Activated T-cell treated with anti-CD3 and anti-CD28 coated beads for 1 hour (primary cell): Measurements from ENCODE around the gene AHNAK2.

ENCODE experiments used
- DNase-seq: peaks from one replicate; pipeline ENCODE4 v3.0.0-alpha.2; 2020; ENCODE audit warnings: low read depth

Gene AHNAK2

GRCh38 chr14:104985675-104986486 is 7.7 kb upstream of the AHNAK2 start, which contains the start of gene CLBA1:
Gene CLBA1, plus strand, starts transcription at chr14:104985788. Its CDS starts 644 bp downstream, at chr14:104986432.
- DNase-seq, result peak; percentile 78

DNA sequence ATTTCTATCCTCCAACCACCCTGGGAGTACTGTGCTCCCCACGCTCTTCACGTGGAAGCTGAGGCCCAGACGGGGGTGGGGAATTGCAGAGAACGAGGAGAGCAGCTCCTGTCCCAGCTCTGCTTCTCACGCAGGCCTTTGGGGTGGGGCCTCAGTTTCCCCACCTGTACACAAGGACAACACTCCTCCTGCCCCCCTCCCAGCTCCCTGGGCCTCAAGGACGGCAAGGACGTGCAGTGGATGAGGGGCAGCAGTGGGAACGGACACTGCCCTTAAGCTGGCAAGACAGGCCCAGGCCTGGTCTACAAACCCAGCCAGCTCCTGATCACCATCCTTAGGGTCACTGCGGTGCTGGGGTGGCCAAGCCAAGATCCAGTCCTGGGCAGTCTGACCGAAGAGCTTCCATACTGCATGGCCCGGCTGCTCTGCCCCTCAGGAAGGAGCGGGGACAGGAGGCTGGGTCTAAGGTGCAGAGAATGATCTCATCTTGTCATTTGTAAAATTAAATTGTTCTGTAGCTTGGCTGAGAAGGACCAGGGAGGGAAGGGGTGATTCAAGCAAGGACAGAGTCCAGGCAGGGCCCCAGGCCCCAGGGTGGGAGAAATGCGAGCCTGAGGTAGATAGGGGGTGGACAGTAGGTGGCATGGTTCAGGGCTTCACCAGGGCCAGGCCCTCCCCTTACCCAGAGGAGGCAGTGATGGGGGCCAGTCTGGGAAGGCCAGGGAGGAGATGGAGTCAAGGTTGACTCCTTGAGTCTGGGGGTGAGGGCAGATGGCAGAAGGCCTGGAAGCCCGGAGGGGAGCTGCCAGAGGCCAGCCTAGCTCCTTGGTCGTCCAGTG is 6.1 kb upstream of the AHNAK2 start:
- no peak for DNase-seq

DNA sequence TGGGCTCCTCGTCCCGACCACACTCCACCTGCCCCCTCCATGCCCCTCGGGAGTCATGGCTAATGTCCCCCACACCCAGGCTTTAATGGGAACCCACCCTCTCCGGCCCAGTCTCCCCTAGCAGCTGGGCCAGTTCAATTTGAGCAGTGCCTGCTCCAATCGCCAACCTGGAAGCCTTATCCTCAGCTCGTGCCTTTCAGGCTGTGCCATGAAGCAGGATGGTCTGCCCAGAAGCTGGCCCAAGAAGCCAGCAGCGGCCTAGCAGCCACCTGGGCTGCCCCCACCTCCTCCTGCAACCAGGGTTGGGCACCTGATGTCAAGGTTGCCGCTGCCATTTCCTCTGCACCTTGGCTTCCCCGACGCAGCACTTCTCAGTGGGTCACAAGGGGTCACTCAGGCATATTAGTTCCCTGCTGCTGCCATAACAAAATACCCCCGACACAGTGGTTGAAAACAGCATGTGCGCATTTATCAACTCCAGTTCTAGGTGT is 5.1 kb upstream of the AHNAK2 start:
- no peak for DNase-seq

- no peak for DNase-seq
Measured at GRCh38 chr14:104982548-104983230, 4.5 kb upstream of the AHNAK2 start.

DNA sequence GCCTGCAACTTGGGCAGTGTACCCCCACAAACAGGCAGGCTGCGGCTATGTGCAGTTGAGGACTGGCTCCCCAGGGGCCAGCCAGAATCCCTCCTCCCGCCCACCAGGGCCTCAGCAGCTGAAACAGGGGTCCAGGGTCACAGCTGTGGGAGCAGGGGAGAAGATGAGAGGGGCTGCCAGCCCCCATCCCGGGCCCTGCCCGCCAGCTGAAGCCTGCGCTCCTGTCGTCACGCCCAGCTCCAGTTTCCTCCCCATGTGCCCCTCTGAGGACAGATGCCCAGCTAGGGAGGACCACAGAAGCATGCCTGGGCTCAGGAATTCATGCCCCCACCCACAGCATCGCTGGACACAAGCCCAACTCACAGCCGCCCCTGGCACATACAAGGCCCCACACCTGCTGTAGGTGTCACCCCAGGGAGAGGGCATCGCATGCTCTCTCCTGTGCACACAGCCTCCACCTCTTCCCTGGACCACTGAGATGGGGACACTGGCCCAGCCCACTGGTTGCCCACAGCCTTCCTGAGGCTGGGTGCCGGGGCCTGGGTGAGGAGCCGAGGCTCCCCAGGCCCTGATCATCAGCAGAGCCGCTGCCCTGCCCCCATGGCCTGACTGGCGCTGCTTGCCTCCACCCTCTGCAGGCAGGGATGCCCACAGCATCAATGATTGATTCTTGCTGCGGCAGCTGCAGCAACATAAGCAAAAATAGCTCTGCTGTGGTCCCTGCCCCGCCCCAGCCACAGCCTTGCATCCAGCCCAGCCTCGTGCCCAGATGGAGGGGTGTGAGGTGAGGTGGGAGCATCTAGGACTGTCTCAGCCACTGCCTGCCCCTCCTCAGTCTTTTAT is 3.7 kb upstream of the AHNAK2 start:
- no peak for DNase-seq

- no peak for DNase-seq
Measured at GRCh38 chr14:104980611-104981531, 2.7 kb upstream of the AHNAK2 start.

DNA sequence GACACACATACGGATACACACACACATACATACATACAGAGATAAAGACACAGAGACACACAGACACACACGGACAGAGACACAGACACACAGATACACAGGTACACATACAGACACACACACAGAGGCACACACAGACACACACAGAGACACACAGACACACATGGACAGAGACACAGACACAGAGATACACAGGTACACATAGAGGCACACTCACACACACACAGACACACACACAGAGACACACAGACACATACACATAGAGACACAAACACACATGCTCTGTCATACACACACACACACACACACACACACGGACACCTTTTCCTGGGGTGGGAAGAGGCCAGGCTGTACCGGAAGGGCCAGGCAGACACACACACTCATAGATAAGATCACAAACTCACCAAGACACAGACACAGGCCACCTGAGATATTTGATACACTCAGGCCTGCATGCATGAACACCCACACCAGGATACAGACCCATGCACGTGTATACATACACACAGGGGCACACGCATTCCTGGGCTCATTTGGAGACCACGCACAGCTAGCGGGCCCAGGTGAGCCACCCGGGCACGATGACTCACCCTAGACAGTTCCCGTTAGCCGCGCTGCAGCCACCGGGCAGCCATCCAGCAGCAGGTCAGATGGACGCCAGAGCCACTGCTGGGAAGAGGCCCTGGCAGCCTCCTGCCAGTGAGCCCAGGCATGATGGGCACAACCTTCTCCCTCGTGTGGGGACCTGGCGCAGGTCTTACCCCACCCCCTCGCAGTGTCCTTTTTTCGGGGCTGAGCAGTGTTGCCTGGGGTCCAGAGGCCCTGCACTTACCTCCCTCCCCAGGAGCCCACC is 1.8 kb upstream of the AHNAK2 start:
- DNase-seq, result no peak

GRCh38 chr14:104978746-104979691 is 845 bp upstream of the AHNAK2 start:
- no peak for DNase-seq

DNA sequence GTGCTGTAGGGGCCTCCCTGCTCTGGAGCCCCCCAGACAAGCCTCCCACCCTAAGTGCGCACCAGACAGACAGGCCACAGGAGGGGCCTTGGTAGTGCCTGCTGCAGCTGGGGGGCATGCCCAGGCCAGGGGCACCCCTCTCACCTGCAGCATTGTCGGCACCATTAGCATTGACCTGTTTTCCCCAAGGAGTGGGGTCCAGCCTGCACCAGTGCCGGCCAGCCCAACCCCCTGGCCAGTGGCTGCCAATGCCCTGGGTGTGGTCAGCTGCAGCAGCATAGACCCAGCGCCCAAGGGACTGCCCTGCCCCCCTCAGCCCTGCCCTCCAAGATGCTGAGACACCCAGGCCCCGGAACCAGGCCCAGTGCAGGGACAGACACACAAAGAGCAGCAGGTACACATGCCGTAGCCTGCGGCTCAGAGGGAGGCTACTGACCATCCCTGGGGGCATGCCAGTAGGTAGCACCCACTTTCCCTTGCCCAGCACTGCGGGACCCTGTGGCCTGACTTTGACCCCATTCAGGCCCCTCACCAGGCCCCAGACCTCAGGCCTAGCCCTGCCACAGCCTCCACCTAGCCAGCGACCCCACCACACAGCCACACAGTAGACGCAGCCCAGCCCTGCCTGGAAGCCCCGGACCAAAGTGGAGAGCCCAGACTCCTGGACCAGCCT is 1.0 kb downstream of the AHNAK2 start:
- no peak for DNase-seq

GRCh38 chr14:104976198-104977007 is 1.8 kb downstream of the AHNAK2 start:
- DNase-seq, result peak; percentile 88

- no peak for DNase-seq
Measured at GRCh38 chr14:104975481-104976197, 2.5 kb downstream of the AHNAK2 start.

DNA sequence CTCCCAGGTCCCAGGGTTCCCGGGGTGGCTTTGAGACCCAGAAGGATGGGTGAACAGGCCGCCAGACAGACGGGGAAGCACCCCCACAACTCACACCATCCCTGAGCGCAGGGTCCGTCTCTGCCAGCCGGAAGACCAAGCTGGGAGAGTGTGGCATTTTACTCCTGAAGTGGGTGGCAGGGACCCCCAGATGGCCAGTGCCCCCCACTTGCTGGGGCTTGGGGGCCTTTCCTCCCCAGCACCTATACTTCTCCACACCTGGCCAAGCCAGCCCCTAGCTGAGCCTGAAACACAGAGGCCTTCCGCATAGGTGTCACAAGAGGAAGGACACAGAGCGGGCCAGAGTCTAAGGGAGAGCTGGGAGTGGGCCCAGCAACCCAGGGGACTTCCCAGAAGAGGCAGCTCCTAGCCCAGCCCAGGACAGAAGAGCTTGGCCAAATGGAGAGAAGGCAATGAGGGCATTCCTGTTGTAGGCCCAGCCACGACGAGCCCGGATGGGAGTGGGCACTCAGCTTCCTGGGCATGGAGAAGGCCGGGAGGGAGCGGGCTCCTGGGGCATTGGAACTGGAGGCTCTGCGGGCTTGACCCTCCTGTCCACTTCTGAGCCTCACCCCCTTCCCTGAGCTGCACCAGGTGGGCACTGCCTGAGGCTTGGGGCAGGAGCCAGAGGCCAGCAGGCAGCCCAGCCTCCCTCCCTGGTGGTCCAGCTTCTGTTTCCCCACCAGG is 3.3 kb downstream of the AHNAK2 start:
- DNase-seq, result no peak

GRCh38 chr14:104974146-104974541 is 4.0 kb downstream of the AHNAK2 start:
- DNase-seq, result no peak

- no peak for DNase-seq
Measured at GRCh38 chr14:104973385-104974145, 4.6 kb downstream of the AHNAK2 start.

DNA sequence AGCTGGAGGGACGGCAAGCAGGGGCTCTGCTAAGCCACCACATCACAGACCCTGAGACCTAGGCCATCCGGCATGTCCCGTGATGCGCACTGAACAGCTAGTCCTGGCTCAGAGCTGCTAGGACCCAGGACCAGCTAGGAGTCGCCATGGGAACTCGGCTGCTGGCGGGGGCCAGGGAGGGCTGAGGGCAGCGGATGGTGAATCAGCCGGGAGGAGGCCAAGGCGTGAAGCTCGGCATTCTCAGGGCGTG is 5.1 kb downstream of the AHNAK2 start:
- DNase-seq, result no peak
